Ectodermal cell (in vitro differentiated cells): ENCODE data around the gene DMAC2L.
"Not testable (repeated sequence)": the region's sequence is repeated elsewhere in the genome, so short reads cannot be mapped to it uniquely, and the experiment has no call there.

ENCODE experiments used
- H3K27ac ChIP-seq: 2 replicates; pipeline ENCODE4 v1.7.0; 2013; ENCODE audit warnings: mild to moderate bottlenecking, low read depth, low read length; ENCODE audit not compliant: insufficient read depth, poor library complexity, severe bottlenecking
- H3K27me3 ChIP-seq: 2 replicates; pipeline ENCODE4 v1.7.0; 2013; ENCODE audit warnings: mild to moderate bottlenecking, low read length; ENCODE audit not compliant: insufficient read depth, control insufficient read depth, poor library complexity, severe bottlenecking
- H3K36me3 ChIP-seq: one replicate; pipeline ENCODE4 v1.7.0; 2013; ENCODE audit warnings: low read length; ENCODE audit not compliant: control insufficient read depth, insufficient read depth
- H3K4me1 ChIP-seq: one replicate; pipeline ENCODE4 v1.7.0; 2013; ENCODE audit warnings: low read length; ENCODE audit not compliant: control insufficient read depth, insufficient read depth
- H3K4me3 ChIP-seq: 2 replicates; pipeline ENCODE4 v1.7.0; 2013; ENCODE audit warnings: low read depth, low read length, control low read depth; ENCODE audit not compliant: insufficient read depth
- H3K9me3 ChIP-seq: 2 replicates; pipeline ENCODE4 v1.7.0; 2013; ENCODE audit warnings: mild to moderate bottlenecking, low read length, moderate library complexity; ENCODE audit not compliant: control insufficient read depth
- WGBS, 2 experiments: methylation state at CpG; one replicate each; pipeline ENCODE4 v1.1.7; 2013; ENCODE audit warnings: missing lambda C conversion rate in 2 of 2; 5-methylcytosine and 5-hydroxymethylcytosine counted together

DMAC2L gene

GRCh38 chr14:50353126-50353525, 41.0 kb downstream of the DMAC2L start:
- no peak overlapping the region for H3K4me3 ChIP-seq
- no peaks in the 10 kb centered on the region for H3K36me3 ChIP-seq
- H3K9me3 ChIP-seq = peaks cover 1% of the 10 kb centered on the region
- peaks cover 6% of the 10 kb centered on the region for H3K4me1 ChIP-seq
- no peaks in the 10 kb centered on the region for H3K27me3 ChIP-seq
- WGBS, 2 experiments = 93 to 94% methylated on average over 4 of the region's 4 CpGs
- no peak overlapping the region for H3K27ac ChIP-seq

- peaks cover 6% of the 10 kb centered on the region for H3K4me1 ChIP-seq
- no peaks in the 10 kb centered on the region for H3K36me3 ChIP-seq
- no peaks in the 10 kb centered on the region for H3K27me3 ChIP-seq
- no peak overlapping the region for H3K4me3 ChIP-seq
- peaks cover 2% of the 10 kb centered on the region for H3K9me3 ChIP-seq
- WGBS, 2 experiments = 55 to 70% methylated on average over 1 of the region's 1 CpG
- H3K27ac ChIP-seq = no peak overlapping the region
Observed at GRCh38 chr14:50354527-50354926, 42.4 kb downstream of the DMAC2L start.

GRCh38 chr14:50355692-50356091, 43.6 kb downstream of the DMAC2L start:
- H3K27me3 ChIP-seq = no peaks in the 10 kb centered on the region
- peaks cover 2% of the 10 kb centered on the region for H3K9me3 ChIP-seq
- H3K4me3 ChIP-seq = no peak overlapping the region
- H3K36me3 ChIP-seq = no peaks in the 10 kb centered on the region
- peaks cover 6% of the 10 kb centered on the region for H3K4me1 ChIP-seq
- 53 to 59% methylated on average over 1 of the region's 1 CpG for WGBS, 2 experiments
- no peak overlapping the region for H3K27ac ChIP-seq

GRCh38 chr14:50356283-50356682, 44.2 kb downstream of the DMAC2L start:
- H3K4me1 ChIP-seq, H3K27me3 ChIP-seq, H3K4me3 ChIP-seq, H3K36me3 ChIP-seq, H3K9me3 ChIP-seq, H3K27ac ChIP-seq: not testable (repeated sequence)
- whole genome bisulfite sequencing, 2 experiments = 80 to 98% methylated on average over 1 to 3 of the region's 3 CpGs

- WGBS, 2 experiments = 86 to 90% methylated on average over 6 of the region's 6 CpGs
- peaks cover 2% of the 10 kb centered on the region for H3K9me3 ChIP-seq
- H3K27ac ChIP-seq = no peak overlapping the region
- H3K4me1 ChIP-seq = peaks cover 6% of the 10 kb centered on the region
- no peaks in the 10 kb centered on the region for H3K27me3 ChIP-seq
- H3K36me3 ChIP-seq = no peaks in the 10 kb centered on the region
- H3K4me3 ChIP-seq = no peak overlapping the region
Observed at GRCh38 chr14:50357124-50357523, 45.0 kb downstream of the DMAC2L start.

- Histone ChIP-seq H3K36me3 (no peaks in the 10 kb centered on the region), H3K4me1 (peaks cover 6% of the 10 kb centered on the region), H3K27ac (no peak overlapping the region), H3K4me3 (no peak overlapping the region), H3K9me3 (peaks cover 2% of the 10 kb centered on the region), H3K27me3 (no peaks in the 10 kb centered on the region)
- 79% methylated on average over 4 of the region's 4 CpGs for WGBS, 2 experiments
Observed at GRCh38 chr14:50357753-50358395, 45.8 kb downstream of the DMAC2L start.

GRCh38 chr14:50359631-50360030, 47.5 kb downstream of the DMAC2L start:
- Histone ChIP-seq H3K4me3 (no peak overlapping the region), H3K36me3 (no peaks in the 10 kb centered on the region), H3K27ac (no peak overlapping the region), H3K4me1 (peaks cover 6% of the 10 kb centered on the region), H3K9me3 (peaks cover 2% of the 10 kb centered on the region), H3K27me3 (no peaks in the 10 kb centered on the region)
- WGBS, 2 experiments = 85 to 88% methylated on average over 5 of the region's 5 CpGs

GRCh38 chr14:50360093-50360492, 48.0 kb downstream of the DMAC2L start:
- H3K36me3 ChIP-seq = no peaks in the 10 kb centered on the region
- WGBS, 2 experiments = 86 to 96% methylated on average over 3 of the region's 3 CpGs
- H3K27me3 ChIP-seq = no peaks in the 10 kb centered on the region
- no peak overlapping the region for H3K4me3 ChIP-seq
- H3K27ac ChIP-seq = no peak overlapping the region
- H3K4me1 ChIP-seq = peaks cover 6% of the 10 kb centered on the region
- H3K9me3 ChIP-seq = peaks cover 2% of the 10 kb centered on the region

GRCh38 chr14:50360851-50361250, 48.7 kb downstream of the DMAC2L start:
- Histone ChIP-seq H3K27me3 (no peaks in the 10 kb centered on the region), H3K36me3 (no peaks in the 10 kb centered on the region), H3K4me1 (peaks cover 6% of the 10 kb centered on the region), H3K27ac (no peak overlapping the region), H3K9me3 (peaks cover 2% of the 10 kb centered on the region), H3K4me3 (no peak overlapping the region)
- WGBS, 2 experiments = 93 to 98% methylated on average over 2 of the region's 2 CpGs

- not testable (repeated sequence) for H3K27me3 ChIP-seq, H3K36me3 ChIP-seq, H3K4me1 ChIP-seq, H3K4me3 ChIP-seq, H3K9me3 ChIP-seq, H3K27ac ChIP-seq
- 94 to 95% methylated on average over 35 to 36 of the region's 36 CpGs for WGBS, 2 experiments
Observed at GRCh38 chr14:50361473-50362403, 49.6 kb downstream of the DMAC2L start.
